GM19193 (cell line): ENCODE measurements around the gene MFF.
A peak's percentile ranks its signal among the peaks of the same experiment; 100 is the strongest.

Experiments used
- POLR2A ChIP-seq: IDR thresholded peaks from 4 replicates; pipeline ENCODE4 v1.6.1; 2011; ENCODE audit not compliant: insufficient read depth, insufficient read length; ENCODE audit errors: extremely low read depth

MFF gene, protein sequence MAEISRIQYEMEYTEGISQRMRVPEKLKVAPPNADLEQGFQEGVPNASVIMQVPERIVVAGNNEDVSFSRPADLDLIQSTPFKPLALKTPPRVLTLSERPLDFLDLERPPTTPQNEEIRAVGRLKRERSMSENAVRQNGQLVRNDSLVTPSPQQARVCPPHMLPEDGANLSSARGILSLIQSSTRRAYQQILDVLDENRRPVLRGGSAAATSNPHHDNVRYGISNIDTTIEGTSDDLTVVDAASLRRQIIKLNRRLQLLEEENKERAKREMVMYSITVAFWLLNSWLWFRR

DNA sequence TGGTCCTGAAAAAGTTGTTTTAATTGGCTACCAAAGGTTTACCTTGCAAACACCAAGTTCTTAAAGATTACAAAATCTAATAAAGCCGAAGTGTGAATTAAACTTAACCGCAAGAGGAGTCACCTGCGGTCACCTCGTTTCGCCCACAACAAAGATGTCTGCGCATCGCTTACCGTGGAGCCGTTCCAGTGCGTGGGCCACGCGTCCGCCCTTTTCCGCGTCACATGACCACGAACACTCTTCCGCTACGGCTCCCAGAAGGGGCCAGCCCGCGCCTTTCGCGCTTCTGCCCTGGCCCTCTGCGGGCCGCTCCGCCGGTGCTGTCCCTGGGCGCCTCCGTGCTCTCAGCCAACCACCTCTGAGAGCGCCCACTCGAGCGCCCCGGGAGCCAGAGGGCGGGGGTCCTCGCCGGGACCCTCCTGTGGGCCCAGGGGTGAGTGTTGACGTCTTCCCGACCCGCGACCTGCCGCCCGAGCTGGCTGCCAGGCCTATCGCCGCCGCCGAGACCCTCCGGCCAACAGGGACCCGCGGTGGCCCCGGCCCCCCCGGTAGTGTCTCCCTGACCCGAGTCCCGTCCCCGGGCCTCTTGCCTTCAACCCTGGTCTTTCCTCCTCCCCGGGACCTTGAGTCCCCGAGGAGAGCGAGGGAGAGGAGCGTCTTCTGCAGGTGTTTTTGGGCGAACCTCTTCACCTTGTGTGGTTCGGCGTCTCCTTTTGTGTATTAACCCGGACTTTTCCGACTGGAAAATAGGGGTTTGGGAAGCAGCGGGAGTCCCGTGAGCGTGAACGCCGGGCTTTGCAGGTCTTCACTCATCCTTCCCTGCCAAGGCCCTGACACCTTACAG, at the start of gene MFF:
Gene MFF, plus strand, starts transcription at position 257 of the 844 bp plus-strand sequence. CDS start 5,415 bp downstream, outside the sequence.
- peak; percentile 70 for TF ChIP-seq POLR2A

DNA sequence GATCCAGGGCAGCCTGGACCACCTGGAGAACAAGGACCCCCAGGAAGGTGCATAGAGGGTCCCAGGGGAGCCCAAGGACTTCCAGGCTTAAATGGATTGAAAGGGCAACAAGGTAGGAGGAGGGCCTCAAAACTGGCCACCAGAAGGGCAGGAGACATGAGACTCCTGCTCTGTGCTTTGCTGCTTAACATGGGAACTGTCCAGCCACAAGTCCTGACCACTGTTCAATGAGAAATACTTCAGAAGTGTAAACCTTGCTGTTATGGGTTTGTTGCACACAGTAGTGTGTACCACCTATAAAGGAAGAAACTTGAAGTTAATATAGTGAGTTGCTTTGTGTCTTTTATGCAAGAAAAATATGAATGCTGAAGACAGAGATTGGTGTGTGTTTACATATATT, 44.2 kb upstream of the MFF start:
- no peak for TF ChIP-seq POLR2A

DNA sequence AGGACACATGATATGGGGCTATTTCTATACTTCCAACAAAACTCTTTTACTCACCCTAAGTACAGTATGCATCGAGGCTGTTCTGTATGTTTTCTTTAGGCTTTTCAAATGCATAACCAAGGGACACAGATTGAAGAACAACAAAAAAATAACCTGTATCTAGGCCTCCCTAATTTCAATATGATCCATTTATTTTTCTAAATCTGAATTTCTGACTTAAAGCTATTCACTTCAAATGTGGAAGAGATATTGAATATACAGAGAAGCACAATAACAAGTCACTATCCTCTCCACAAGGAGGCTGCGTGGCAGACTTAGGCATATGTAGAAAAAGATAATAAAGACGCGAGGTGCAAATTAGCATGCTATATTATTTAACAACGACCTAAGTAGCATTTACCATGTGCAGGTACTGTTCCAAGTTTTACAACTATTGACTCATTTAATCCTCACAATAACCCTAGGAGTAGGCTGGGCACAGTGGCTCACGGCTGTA, 39.3 kb upstream of the MFF start:
- no peak for TF ChIP-seq POLR2A

DNA sequence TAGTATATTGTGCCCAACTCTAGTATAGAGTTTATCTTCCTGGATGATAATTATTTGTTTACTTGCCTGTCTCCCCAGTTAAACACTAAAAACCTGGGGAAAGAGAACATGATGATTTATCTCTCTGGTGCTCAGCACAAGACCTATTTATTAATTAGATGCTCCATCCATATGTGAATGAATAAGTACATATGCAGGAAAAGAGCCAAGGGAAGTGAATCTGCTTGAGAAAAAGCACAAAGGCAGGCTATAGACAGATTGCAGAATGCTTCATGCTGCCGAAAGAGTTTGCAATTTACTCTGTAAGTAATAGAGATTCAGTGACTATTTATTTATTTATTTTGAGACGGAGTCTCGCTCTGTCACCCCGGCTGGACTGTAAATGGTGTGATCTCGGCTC, 37.3 kb upstream of the MFF start:
- no peak for TF ChIP-seq POLR2A

DNA sequence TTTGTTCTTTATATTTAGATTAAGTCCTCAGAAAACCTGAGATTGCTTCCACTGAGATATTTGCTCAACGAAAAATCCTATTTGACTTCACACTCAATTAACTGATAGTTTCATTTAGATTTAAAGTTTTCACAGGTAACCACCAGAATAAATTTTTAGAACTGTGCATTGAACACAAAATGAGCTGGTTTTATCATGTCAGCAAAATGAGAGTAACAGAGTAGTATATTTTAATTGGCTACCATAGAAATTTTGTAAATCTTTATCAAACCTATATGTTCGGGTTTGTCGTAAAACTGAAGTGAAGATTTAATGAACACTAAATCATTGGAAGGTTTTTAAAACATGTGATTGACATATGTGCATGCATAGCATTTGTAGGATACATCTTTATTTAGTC, 32.7 kb upstream of the MFF start:
- TF ChIP-seq POLR2A: no peak

DNA sequence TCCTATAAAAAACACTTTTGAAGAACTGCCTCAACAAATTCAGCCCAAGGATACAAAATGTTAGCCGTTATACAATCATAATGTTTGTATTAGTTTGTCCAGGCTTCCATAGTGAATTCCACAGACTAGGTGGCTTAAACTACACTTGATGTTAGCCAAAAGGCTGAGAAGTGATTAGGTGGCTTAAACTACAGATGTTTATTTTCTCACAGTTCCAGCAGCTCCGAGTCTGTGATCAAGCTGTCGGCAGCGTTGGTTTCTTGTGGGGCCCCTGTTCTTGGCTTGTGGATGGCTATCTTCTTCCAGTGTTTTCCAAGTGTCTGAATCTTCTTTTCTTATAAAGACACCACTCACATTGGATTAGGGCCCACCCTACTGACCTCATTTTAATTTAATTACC, 31.5 kb upstream of the MFF start:
- no peak for TF ChIP-seq POLR2A

DNA sequence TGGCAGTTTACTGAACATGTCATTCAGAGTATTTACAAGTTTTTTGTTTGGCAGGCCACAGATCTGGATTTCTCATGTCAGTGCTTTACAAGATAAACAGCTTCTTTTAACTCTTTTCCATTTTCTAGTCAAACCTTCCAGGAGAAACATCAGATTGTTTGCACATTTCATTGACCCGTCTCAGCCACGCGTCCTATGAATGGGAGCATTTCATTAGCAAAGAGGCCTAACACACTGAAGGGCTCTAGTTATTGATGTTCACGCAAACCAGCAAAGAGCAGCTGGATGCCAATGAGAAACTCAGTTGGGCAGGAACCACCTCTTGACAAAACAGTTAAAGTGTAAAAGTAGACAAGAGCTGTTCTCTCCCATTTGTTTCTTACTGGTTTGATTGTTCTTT, 29.2 kb upstream of the MFF start:
- TF ChIP-seq POLR2A: no peak

DNA sequence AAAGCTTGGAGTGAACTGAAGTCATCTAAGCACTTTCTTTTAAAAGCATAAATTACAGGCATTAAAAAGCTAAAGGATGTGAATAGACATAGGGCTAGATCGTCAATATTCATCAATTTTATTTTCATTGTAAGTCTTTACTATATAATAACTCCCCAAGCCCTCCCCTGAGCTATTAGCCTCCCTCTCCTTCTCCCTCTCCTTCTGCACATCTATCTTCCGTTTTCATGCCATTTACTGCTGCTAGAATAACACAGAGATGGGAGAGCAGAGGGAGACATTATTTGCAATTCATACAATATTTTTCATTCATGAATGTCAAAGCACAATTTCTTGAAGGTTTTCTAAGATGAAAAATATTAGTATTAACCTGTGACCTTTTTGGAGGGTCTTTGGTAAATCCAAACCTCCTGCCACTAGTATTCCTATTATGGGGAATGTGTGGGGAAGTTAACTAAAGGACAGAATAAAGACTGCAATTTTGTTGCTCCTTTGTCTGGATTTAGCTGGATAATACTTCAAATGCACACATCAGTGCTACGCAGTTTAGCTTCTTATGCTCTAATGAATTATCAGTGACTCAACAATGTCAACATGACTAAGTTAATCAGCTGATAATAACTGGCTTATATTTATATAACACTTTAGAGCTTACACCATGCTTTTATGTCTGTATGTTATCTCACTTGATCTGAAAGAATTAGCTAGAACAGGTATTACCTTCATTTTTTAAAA, 28.2 kb upstream of the MFF start:
- no peak for TF ChIP-seq POLR2A

DNA sequence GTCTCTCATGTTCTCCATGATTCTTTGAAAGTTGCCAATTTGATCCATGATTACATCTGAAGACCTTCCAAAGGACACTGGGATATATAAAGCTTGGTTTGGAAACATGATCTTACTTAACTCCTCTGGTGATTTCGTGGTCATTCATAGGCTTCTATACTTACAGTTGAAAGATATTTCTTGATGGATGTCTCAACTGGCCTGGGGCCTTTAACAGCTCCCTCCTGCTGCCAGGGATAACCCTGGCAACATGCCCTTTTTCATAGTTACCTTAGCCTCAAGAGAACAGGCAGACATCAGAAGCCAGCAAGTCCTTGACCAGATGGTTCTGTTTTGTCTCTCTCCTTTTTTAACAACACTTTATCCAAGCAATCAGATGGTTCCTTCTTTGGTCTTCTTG, 23.5 kb upstream of the MFF start:
- TF ChIP-seq POLR2A: no peak

DNA sequence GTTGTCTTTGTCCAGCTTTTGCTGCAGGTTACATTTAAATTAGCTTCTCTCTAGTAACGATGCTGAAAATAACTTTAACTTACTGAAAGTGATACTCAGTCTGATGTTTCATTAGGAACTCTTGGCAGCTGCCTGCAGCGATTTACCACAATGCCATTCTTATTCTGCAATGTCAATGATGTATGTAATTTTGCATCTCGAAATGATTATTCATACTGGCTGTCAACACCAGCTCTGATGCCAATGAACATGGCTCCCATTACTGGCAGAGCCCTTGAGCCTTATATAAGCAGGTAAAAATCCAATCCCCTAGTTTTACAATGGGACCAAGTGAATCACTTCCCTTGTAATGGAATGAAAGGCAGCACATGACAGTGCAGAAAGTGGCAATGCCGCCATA, 16.3 kb upstream of the MFF start:
- TF ChIP-seq POLR2A: no peak

DNA sequence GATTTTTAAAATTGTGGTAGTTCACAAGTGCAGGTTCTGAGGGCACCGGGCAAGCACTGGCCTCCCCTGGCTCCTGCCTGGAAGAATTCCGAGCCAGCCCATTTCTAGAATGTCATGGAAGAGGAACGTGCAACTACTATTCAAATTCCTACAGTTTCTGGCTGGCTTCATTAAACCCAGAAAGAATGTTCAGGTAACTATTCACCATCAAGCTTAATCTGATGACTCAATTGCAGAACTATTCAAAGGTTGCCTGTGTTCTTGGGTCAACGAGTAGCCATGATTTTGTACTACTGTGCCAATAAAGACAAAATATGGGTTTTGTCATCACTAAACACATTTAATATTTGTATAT, 14.3 kb upstream of the MFF start:
- no peak for TF ChIP-seq POLR2A

DNA sequence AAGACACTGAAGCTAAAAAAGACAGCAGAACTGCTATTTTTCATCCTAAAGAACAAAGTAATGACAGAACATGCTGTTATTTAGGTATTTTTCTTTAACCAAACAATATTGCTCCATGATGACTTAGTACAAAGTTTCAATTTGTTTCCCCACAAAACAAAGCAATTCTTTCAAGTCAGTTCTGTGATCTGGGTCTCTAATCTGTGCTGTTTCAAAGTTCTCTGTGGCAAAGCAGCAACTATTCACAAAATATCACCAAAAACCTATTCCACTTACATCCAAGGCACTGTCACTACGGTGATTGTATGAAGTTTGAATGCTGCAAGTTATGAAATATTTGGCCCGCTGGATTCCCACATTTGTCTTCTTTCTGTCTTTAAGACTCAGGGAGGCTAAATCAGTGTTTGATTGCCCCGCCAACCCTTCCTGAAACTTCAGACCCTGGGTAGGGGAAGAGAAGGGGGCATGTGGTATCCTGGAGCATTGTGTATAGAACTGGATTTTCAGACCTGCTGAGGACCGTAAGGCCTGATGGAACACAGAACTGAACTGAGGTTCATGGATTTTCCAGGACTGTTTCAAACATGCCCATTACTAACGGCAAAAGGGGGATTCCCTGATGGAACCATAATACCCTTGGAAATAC, 13.1 kb upstream of the MFF start:
- TF ChIP-seq POLR2A: no peak

DNA sequence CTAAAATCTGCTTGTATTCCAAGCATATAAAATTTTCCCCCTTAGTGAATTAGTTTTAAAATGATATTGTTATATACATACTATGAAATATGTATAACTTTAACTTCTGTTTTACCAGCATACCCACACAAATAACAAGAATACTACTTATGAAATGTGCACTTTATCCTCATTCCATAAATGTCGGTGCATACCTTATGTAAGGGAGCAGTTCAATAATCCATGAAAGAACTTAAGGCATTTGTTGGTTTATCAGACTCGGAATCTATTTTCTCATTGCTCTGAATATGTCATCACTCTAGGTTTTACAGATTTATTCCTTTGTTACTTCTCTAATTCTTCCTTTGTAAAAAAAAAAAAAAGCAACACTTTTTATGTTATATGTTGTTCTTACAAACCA, 12.5 kb upstream of the MFF start:
- TF ChIP-seq POLR2A: no peak

DNA sequence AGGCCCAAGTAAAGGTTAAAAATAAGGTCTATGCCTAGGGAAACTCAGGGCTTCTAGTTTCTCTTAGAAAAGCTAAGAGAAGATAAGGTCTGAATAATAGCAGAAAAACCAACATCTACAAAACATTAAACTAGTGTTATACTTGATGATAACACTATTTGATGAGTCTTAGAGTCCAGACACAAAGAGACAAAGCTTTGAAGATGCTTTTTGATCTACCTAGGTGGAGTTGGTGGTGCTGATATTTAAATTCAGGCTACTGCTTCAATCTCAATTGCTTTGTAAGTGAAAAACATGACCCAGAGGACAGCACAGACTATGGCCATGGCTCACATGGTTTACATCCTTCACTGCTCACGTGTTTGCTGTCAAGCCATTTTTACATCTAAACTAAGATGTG, 11.7 kb upstream of the MFF start:
- TF ChIP-seq POLR2A: no peak

DNA sequence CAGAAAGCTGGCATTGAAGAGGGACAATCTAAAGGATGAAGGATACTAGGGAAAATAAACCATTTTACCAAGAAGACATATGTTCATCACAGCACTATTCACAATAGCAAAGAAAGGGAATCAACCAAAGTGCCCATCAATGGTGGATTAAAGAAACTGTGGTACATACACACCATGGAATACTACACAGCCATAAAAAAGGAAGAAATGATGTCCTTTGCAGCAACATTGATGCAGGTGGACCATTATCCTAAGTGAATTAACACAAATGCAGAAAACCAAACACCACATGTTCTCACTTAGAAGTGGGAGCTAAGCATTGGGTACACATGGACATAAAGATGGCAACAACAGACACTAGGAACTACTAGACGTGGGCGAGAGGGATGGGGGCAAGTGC, 7.2 kb upstream of the MFF start:
- no peak for TF ChIP-seq POLR2A
